HG03064 (cell line): ENCODE data around the gene LSAMP.
"Not testable (repeated sequence)": the region's sequence is repeated elsewhere in the genome, so short reads cannot be mapped to it uniquely, and the experiment has no call there.

ENCODE experiments used
- ATAC-seq: cut with Tn5 transposase; IDR thresholded peaks from one replicate; pipeline ENCODE4 v1.9.1; 2021; ENCODE audit warnings: low read depth; ENCODE audit not compliant: unreplicated experiment

The LSAMP gene

GRCh38 chr3:115862099-115862498 is 583.2 kb downstream of the LSAMP start:
- ATAC-seq: no peak

DNA sequence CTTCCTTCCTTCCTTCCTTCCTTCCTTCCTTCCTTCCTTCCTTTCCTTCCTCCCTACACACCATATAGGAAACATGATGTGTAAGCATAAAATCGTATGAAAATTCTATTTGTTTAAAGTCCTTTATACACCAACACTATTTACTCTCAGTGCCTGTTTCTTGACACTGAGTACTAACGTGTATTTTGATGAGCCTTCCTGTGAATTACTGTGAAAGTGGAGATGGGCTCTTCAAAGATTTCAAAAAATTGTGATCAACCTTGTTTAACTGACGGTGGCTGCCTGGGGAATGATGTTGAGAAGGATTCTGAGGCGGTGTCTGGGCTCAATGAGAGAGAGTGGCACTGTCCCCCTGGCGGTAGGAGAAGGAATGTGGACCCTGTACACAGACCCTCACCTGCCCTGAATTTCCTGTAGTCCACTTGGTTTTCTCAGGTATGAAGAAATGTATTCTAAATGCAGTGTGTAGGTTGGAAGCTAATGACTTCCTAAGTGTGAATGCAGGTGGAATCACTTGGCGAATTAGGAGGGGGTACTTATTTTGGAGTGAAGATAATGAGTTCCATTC is 584.0 kb downstream of the LSAMP start:
- no peak for ATAC-seq

DNA sequence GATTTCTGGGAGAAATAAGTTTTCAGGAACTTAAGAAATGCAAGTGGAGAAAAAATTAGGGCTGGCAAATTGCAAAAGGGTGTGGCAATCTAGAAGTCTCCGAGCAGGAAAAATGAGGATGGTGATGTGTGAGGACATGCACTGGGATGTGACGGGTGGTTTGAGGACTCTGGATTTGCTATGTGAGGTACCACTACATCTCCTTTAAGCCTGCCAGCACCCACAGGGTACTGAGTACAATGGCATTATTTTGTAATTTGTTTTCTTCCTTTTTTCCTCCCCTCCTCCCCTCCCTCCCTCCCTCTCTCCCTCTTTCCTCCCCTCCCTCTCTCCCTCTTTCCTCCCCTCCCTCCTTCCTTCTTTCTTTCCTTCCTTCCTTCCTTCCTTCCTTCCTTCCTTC is 584.5 kb downstream of the LSAMP start:
- ATAC-seq: no peak

- no peak for ATAC-seq
Observed at GRCh38 chr3:115859002-115859807, 586.1 kb downstream of the LSAMP start.

GRCh38 chr3:115857518-115858136 is 587.7 kb downstream of the LSAMP start:
- no peak for ATAC-seq

GRCh38 chr3:115855911-115856310 is 589.4 kb downstream of the LSAMP start:
- no peak for ATAC-seq

DNA sequence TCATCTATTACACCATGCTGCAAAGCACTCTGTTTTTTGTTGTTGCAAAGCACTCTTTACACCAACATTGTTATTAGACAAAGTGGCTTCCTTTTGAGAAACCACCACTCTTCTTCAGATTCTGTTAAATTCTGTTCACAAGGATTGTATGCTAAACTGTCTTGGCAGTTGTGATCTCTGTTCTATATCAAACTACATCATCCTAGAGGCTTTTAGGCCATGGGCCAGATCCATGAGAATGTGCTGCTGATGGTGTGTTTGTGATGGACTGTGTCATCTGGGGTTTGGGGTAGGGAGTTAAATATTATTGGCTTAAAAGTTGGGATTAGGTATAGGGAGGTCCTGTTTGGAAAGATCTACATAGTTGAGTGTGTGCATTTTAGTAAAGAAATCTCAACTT is 592.2 kb downstream of the LSAMP start:
- no peak for ATAC-seq

GRCh38 chr3:115852278-115852677 is 593.0 kb downstream of the LSAMP start:
- no peak for ATAC-seq

- ATAC-seq: no peak
Observed at GRCh38 chr3:115851571-115851970, 593.7 kb downstream of the LSAMP start.

- no peak for ATAC-seq
Observed at GRCh38 chr3:115848641-115849040, 596.6 kb downstream of the LSAMP start.

- no peak for ATAC-seq
Observed at GRCh38 chr3:115845986-115846385, 599.3 kb downstream of the LSAMP start.

DNA sequence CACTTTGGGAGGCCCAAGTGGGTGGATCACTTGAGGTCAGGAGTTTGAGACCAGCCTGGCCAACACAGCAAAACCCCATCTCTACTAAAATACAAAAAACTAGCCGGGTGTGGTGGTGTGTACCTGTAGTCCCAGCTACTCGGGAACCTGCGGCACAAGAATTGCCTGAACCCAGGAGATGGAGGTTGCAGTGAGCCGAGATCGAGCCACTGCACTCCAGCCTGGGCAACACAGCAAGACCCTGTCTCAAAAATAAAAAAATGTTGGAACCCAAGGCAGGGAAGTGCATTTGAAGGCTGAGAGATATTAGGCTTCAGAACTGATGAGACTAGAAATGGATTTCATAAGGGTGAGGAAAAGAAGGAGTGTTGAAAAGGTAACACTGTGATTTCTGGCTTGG is 600.6 kb downstream of the LSAMP start:
- not testable (repeated sequence) for ATAC-seq

GRCh38 chr3:115843206-115843605 is 602.1 kb downstream of the LSAMP start:
- no peak for ATAC-seq

GRCh38 chr3:115839246-115839645 is 606.0 kb downstream of the LSAMP start:
- ATAC-seq: no peak

DNA sequence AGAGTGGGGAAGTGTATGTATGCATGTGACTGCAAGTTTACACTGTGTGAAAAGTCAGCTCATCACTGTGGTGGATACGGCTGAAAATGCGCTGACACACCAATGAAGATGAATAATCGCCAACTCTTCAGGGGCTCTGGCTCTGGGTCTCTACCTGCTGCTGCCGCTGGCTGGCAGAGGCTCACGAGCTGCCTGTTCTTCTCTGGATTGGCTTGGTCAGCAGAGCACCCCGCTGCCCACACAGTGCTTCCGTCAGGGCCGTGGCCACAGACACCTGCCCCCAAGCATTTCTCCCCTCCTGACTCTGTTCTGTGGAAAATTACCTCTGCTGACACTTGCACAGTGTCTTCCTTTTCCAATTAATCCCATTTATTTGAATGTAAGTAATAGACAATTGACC is 606.5 kb downstream of the LSAMP start:
- ATAC-seq: no peak

GRCh38 chr3:115836944-115837343 is 608.3 kb downstream of the LSAMP start:
- ATAC-seq: no peak

- no peak for ATAC-seq
Observed at GRCh38 chr3:115835946-115836345, 609.3 kb downstream of the LSAMP start.

GRCh38 chr3:115834068-115834467 is 611.2 kb downstream of the LSAMP start:
- ATAC-seq: no peak

DNA sequence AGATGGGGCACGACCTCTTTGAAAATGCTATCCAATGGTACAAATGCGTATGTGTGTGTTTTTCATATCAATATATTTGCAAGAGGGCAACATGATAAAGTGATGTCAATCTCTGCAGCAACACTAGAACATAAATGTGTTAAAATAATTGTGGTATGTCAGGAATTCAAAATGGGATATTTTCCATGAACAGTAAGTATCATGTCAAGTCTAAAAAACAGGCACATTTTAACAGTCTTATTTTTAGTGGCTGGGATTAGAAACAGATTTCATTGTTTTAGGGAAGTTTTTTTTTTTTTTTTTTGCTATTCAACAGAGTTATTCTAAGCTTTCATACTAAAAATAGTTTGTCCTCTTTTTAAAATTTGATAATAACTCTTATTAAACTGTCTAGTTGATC is 612.2 kb downstream of the LSAMP start:
- no peak for ATAC-seq

GRCh38 chr3:115832265-115832664 is 613.0 kb downstream of the LSAMP start:
- ATAC-seq: no peak

DNA sequence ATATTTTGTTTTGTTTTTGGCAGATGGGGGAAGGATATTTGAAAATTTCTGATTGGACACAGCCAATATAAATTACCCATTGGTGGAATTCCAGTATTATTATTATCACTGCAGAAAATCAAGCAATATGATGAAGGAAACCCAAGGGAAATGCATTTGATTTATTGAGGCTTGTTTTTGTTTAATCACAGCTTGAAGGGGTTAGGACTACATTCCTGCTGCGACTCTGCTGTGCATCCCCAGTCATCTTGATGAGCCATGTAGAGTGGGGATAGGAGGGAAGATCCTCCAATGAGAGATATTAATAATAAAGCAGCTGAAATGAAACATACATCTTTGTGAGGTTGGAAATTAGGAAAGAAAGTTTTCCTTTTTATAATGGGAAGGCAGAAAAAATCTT is 613.4 kb downstream of the LSAMP start:
- no peak for ATAC-seq
